Measurements from ENCODE around the gene DNHD1. TPM values are rescaled to one million over a fixed set of nuclear protein-coding genes. Genes with fewer than 3 reads are reported as not detected.
A peak's percentile ranks its signal among the peaks of the same experiment; 100 is the strongest.

The DNHD1 gene
- polyA plus RNA-seq, 3 donors = 5.8 to 6.3 (median 6.2) TPM

- no peak for DNase-seq (ENCODE audit: low read depth in 3 of 3, low spot score in 2 of 3)
Observed at GRCh38 chr11:6609502-6610015, 112.5 kb downstream of the DNHD1 start.

GRCh38 chr11:6610591-6610990 is 113.5 kb downstream of the DNHD1 start:
- no peak for DNase-seq (ENCODE audit: low read depth in 3 of 3, low spot score in 2 of 3)

GRCh38 chr11:6611092-6611962 is 114.2 kb downstream of the DNHD1 start:
- no peak for DNase-seq (ENCODE audit: low read depth in 3 of 3, low spot score in 2 of 3)

GRCh38 chr11:6611963-6612212 is 114.8 kb downstream of the DNHD1 start:
- DNase-seq (ENCODE audit: low read depth in 3 of 3, low spot score in 2 of 3) = no peak

- peak in 2 of 3 donors; percentile 89 to 90 for DNase-seq (ENCODE audit: low read depth in 3 of 3, low spot score in 2 of 3)
Observed at GRCh38 chr11:6612213-6613041, 115.3 kb downstream of the DNHD1 start, which contains the start of gene TAF10. TSS of gene TAF10 (minus strand) at chr11:6612216. CDS start at chr11:6612189, 27 bp downstream.

- no peak for DNase-seq (ENCODE audit: low read depth in 3 of 3, low spot score in 2 of 3)
Observed at GRCh38 chr11:6613496-6613895, 116.4 kb downstream of the DNHD1 start.

- no peak for DNase-seq (ENCODE audit: low read depth in 3 of 3, low spot score in 2 of 3)
Observed at GRCh38 chr11:6614446-6614845, 117.4 kb downstream of the DNHD1 start.

- no peak for DNase-seq (ENCODE audit: low read depth in 3 of 3, low spot score in 2 of 3)
Observed at GRCh38 chr11:6615046-6615445, 118.0 kb downstream of the DNHD1 start.

GRCh38 chr11:6615882-6616585 is 119.0 kb downstream of the DNHD1 start:
- no peak for DNase-seq (ENCODE audit: low read depth in 3 of 3, low spot score in 2 of 3)

- no peak for DNase-seq (ENCODE audit: low read depth in 3 of 3, low spot score in 2 of 3)
Observed at GRCh38 chr11:6616596-6617250, 119.6 kb downstream of the DNHD1 start.

- no peak for DNase-seq (ENCODE audit: low read depth in 3 of 3, low spot score in 2 of 3)
Observed at GRCh38 chr11:6617315-6617781, 120.3 kb downstream of the DNHD1 start.

- peak in 1 of 3 donors; percentile 59 for DNase-seq (ENCODE audit: low read depth in 3 of 3, low spot score in 2 of 3)
Observed at GRCh38 chr11:6618117-6619003, 121.3 kb downstream of the DNHD1 start.

GRCh38 chr11:6619004-6619745 is 122.1 kb downstream of the DNHD1 start, which contains the start of gene TPP1:
TSS of gene TPP1 (minus strand) at chr11:6619422. CDS start at chr11:6619400, 22 bp downstream.
- DNase-seq (ENCODE audit: low read depth in 3 of 3, low spot score in 2 of 3) = peak; percentile 87 to 94 (median 89)

GRCh38 chr11:6620636-6621035 is 123.6 kb downstream of the DNHD1 start:
- no peak for DNase-seq (ENCODE audit: low read depth in 3 of 3, low spot score in 2 of 3)

Measured in right renal cortex interstitium (tissue), 3 donors.